K562 (cell line): Measurements from ENCODE around the gene PGGHG.

Experiments
- CREB1 ChIP-seq, 2 experiments: sonication (generic) in 1 of 2; formaldehyde crosslinking in 1 of 2; IDR thresholded peaks; 2 replicates each; pipeline versions ENCODE4 v1.6.1 to v1.8.0; 2012 to 2022; ENCODE audit warnings: inconsistent platforms in 1 of 2, mild to moderate bottlenecking in 1 of 2, missing genetic modification reagents in 1 of 2, moderate library complexity in 1 of 2
- KLF6 ChIP-seq: fragments of 250-450 bp; sonication (Bioruptor Pico); IDR thresholded peaks from 2 replicates; pipeline ENCODE4 v1.4.0; 2020; ENCODE audit warnings: mild to moderate bottlenecking, moderate library complexity, borderline replicate concordance
- MCM3 ChIP-seq: fragments of 450-650 bp; IDR thresholded peaks from 2 replicates; pipeline ENCODE4 v1.6.1; 2016
- NR1H2 ChIP-seq: sonication (generic); formaldehyde crosslinking; IDR thresholded peaks from 2 replicates; pipeline ENCODE4 v1.4.0; 2020; ENCODE audit warnings: mild to moderate bottlenecking, missing genetic modification reagents
- POLR2A ChIP-seq: fragments of 450-650 bp; conservative IDR thresholded peaks from 2 replicates; pipeline ENCODE4 v1.6.1; 2016
- TF ChIP-seq, protein P1 (sequence below), 2 experiments: IDR thresholded peaks; 2 replicates each; pipeline ENCODE4 v1.6.1; 2012; ENCODE audit warnings: improper control_type of control experiment in 2 of 2, low read depth in 2 of 2, low read length in 2 of 2, borderline replicate concordance in 1 of 2
- TF ChIP-seq, protein P2 (sequence below): fragments of 450-650 bp; formaldehyde crosslinking; IDR thresholded peaks from 2 replicates; pipeline ENCODE4 v1.4.0; 2020; ENCODE audit warnings: mild to moderate bottlenecking, moderate library complexity

DNA sequence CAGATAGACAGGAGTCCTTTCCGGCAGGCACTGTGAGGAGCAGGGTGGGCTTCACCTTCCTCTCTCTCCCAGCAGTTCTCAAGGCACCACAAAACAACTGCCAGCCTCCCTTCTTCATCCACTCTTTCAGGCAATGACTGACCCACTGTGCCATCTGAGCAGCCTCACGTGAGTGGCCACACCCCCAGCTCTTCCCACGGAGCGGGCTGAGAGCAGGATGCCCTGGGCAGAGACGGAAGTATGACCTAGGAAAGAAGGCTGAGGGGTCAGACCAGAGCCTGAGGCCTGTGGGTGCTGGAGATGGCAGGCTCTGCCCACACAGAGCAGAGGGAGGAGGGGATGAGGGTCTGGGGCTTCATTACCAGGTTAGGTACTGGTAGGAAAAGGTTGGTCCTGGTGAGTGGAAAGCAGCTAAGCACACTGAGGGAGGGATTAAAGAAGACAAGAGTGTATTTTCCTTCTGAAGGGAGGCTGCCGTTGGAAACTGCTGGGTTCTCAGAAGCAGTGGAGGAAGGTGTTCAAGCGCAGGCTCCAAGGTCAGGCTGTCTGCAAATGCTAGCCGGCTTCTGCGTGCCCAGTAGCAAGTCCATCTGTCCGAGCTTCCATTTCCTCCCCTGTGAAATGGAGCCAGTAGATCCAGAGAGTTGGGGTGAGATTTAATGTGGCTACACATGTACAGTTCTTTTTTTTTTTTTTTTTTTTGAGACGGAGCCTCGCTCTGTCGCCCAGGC is 6.1 kb upstream of the PGGHG start:
- no peak for TF ChIP-seq POLR2A
- no peak for TF ChIP-seq CREB1 (IDR thresholded peaks at IDR 0.05)
- TF ChIP-seq CREB1 (CRISPR knock-in tag; IDR thresholded peaks at IDR 0.05), result no peak
- TF ChIP-seq, protein P1, sequence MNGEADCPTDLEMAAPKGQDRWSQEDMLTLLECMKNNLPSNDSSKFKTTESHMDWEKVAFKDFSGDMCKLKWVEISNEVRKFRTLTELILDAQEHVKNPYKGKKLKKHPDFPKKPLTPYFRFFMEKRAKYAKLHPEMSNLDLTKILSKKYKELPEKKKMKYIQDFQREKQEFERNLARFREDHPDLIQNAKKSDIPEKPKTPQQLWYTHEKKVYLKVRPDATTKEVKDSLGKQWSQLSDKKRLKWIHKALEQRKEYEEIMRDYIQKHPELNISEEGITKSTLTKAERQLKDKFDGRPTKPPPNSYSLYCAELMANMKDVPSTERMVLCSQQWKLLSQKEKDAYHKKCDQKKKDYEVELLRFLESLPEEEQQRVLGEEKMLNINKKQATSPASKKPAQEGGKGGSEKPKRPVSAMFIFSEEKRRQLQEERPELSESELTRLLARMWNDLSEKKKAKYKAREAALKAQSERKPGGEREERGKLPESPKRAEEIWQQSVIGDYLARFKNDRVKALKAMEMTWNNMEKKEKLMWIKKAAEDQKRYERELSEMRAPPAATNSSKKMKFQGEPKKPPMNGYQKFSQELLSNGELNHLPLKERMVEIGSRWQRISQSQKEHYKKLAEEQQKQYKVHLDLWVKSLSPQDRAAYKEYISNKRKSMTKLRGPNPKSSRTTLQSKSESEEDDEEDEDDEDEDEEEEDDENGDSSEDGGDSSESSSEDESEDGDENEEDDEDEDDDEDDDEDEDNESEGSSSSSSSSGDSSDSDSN (IDR thresholded peaks at IDR 0.05; ENCODE audit: borderline replicate concordance in 1 of 2, low read depth in 2 of 2, low read length in 2 of 2), result no peak
- TF ChIP-seq MCM3, result no peak
- TF ChIP-seq NR1H2 (CRISPR knock-in tag), result no peak
- TF ChIP-seq, protein P2, sequence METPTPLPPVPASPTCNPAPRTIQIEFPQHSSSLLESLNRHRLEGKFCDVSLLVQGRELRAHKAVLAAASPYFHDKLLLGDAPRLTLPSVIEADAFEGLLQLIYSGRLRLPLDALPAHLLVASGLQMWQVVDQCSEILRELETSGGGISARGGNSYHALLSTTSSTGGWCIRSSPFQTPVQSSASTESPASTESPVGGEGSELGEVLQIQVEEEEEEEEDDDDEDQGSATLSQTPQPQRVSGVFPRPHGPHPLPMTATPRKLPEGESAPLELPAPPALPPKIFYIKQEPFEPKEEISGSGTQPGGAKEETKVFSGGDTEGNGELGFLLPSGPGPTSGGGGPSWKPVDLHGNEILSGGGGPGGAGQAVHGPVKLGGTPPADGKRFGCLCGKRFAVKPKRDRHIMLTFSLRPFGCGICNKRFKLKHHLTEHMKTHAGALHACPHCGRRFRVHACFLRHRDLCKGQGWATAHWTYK, result no peak
- TF ChIP-seq KLF6 (CRISPR knock-in tag), result no peak
